HepG2 (cell line): ENCODE measurements around the gene DPM2. TPM values are rescaled to one million over a fixed set of nuclear protein-coding genes. Genes with fewer than 3 reads are reported as not detected.
A peak's percentile ranks its signal among the peaks of the same experiment; 100 is the strongest.

ENCODE experiments used
- AGO2 ChIP-seq: fragments of 200-400 bp; formaldehyde crosslinking; optimal IDR thresholded peaks from 2 replicates; pipeline ENCODE3; 2017; ENCODE audit warnings: mild to moderate bottlenecking, low read depth, low read length, moderate library complexity
- BCL3 ChIP-seq: sonication (generic); formaldehyde crosslinking; IDR thresholded peaks from 2 replicates; pipeline ENCODE4 v1.5.1; 2020; ENCODE audit warnings: mild to moderate bottlenecking, missing genetic modification reagents, moderate library complexity
- FOSL2 ChIP-seq: sonication (generic); formaldehyde crosslinking; IDR thresholded peaks from 2 replicates; pipeline ENCODE4 v1.4.0; 2020; ENCODE audit warnings: missing genetic modification reagents
- IRF2 ChIP-seq: IDR thresholded peaks from 2 replicates; pipeline ENCODE4 v1.6.1; 2018; ENCODE audit warnings: missing genetic modification reagents, missing compliant biosample characterization
- JARID2 ChIP-seq: sonication (generic); formaldehyde crosslinking; IDR thresholded peaks from 2 replicates; pipeline ENCODE4 v1.8.1; 2023; ENCODE audit warnings: missing genetic modification reagents, inconsistent platforms; ENCODE audit not compliant: insufficient replicate concordance
- MYC ChIP-seq: sonication (generic); formaldehyde crosslinking; IDR thresholded peaks from 2 replicates; pipeline ENCODE4 v1.9.0; 2021; ENCODE audit warnings: missing genetic modification reagents, borderline replicate concordance
- NCOA2 ChIP-seq: sonication (generic); formaldehyde crosslinking; IDR thresholded peaks from 2 replicates; pipeline ENCODE4 v1.8.0; 2022; ENCODE audit warnings: inconsistent platforms
- PATZ1 ChIP-seq: sonication (generic); formaldehyde crosslinking; IDR thresholded peaks from 2 replicates; pipeline ENCODE4 v1.4.0; 2020; ENCODE audit warnings: missing genetic modification reagents
- RAD21 ChIP-seq: fragments of 450-650 bp; formaldehyde crosslinking; IDR thresholded peaks from 2 replicates; pipeline ENCODE4 v1.5.0; 2020; ENCODE audit warnings: mild to moderate bottlenecking
- RORA ChIP-seq: sonication (generic); formaldehyde crosslinking; IDR thresholded peaks from 2 replicates; pipeline ENCODE4 v1.5.0; 2020; ENCODE audit warnings: mild to moderate bottlenecking, missing genetic modification reagents, moderate library complexity
- ZBTB37 ChIP-seq: sonication (generic); formaldehyde crosslinking; IDR thresholded peaks from 2 replicates; pipeline ENCODE4 v1.4.0; 2020; ENCODE audit warnings: mild to moderate bottlenecking, missing genetic modification reagents
- ZBTB38 ChIP-seq: sonication (generic); formaldehyde crosslinking; IDR thresholded peaks from 2 replicates; pipeline ENCODE4 v1.5.1; 2020; ENCODE audit warnings: mild to moderate bottlenecking, missing genetic modification reagents
- ZC3H13 ChIP-seq: sonication (generic); formaldehyde crosslinking; IDR thresholded peaks from 2 replicates; pipeline ENCODE4 v1.8.1; 2023; ENCODE audit warnings: mild to moderate bottlenecking, missing genetic modification reagents, moderate library complexity
- ZNF160 ChIP-seq: sonication (generic); formaldehyde crosslinking; IDR thresholded peaks from 2 replicates; pipeline ENCODE4 v1.8.0; 2022; ENCODE audit warnings: mild to moderate bottlenecking, inconsistent platforms, missing genetic modification reagents
- ZNF570 ChIP-seq: sonication (generic); formaldehyde crosslinking; IDR thresholded peaks from 2 replicates; pipeline ENCODE4 v1.4.0; 2020; ENCODE audit warnings: mild to moderate bottlenecking, missing genetic modification reagents, borderline replicate concordance
- polyA plus RNA-seq, 8 experiments: library from polyadenylated mRNA; depleted of rRNA in 3 of 8; stranded (reverse) in 7 of 8; unstranded in 1 of 8; fragments of >200 nt; fragmentation: Illumina TruSeq in 4 of 8; extraction: Trizol in 4 of 8; gene quantifications; 2 replicates each; pipeline versions ENCODE4 v1.2.1 to v1.2.3, GENCODE V29; 2011 to 2016; ENCODE audit warnings: low read depth in 4 of 8, missing spikeins in 1 of 8, mixed read lengths in 1 of 8; ENCODE audit not compliant: insufficient read depth in 1 of 8
- total RNA-seq, 5 experiments: library from RNA; depleted of rRNA; stranded (reverse); fragments of >200 nt; fragmentation: Illumina TruSeq; extraction: Trizol; gene quantifications; 2 replicates each; pipeline ENCODE4 v1.2.3, GENCODE V29; 2016; ENCODE audit warnings: low read depth in 1 of 5

DPM2 gene
- total and polyA plus RNA-seq, 2 of the 13 experiments (the other 11 are each of a cell fraction or from before 2014, with no cell fraction given), result 24.8 to 35.3 TPM

GRCh38 chr9:127942216-127943010 lies 4.8 kb upstream of the DPM2 start (continued):
- TF ChIP-seq ZNF570 (CRISPR knock-in tag), result no peak
- TF ChIP-seq IRF2 (CRISPR knock-in tag), result 0 out of 2 replicates have a peak, but pooled peaks have one; percentile 29
- peak; percentile 60 for TF ChIP-seq RAD21 (CRISPR knock-in tag)
- peak; percentile 47; the same call in 1 of the 2 replicates for TF ChIP-seq ZBTB38 (CRISPR knock-in tag)
- TF ChIP-seq RORA (CRISPR knock-in tag), result no peak
- no peak for TF ChIP-seq BCL3 (CRISPR knock-in tag)
- TF ChIP-seq ZNF160 (CRISPR knock-in tag), result 0 out of 2 replicates have a peak, but pooled peaks have one; percentile 27
- no peak for TF ChIP-seq JARID2 (CRISPR knock-in tag)
- 0 out of 2 replicates have a peak, but pooled peaks have one; percentile 12 for TF ChIP-seq FOSL2 (CRISPR knock-in tag)
- 0 out of 2 replicates have a peak, but pooled peaks have one; percentile 16 for TF ChIP-seq PATZ1 (CRISPR knock-in tag)
- peak; percentile 94 for TF ChIP-seq AGO2
- peak; percentile 29; the same call in 1 of the 2 replicates for TF ChIP-seq ZC3H13 (CRISPR knock-in tag)
- TF ChIP-seq MYC (CRISPR knock-in tag), result no peak
- TF ChIP-seq ZBTB37 (CRISPR knock-in tag), result no peak
- TF ChIP-seq NCOA2 (CRISPR knock-in tag), result no peak
- TF ChIP-seq, all 625 proteins: peak for 44
